Muscle layer of colon (tissue), 2 donors: ENCODE data around the gene RSU1.

Experiments used
- H3K27ac ChIP-seq: one replicate; pipeline ENCODE4 v1.7.0; 2013; ENCODE audit warnings: low read depth, mild to moderate bottlenecking, low read length, moderate library complexity
- H3K27me3 ChIP-seq, 2 donors: one replicate each; pipeline ENCODE4 v1.7.0; 2013; ENCODE audit warnings: low read length in 2 of 2, mild to moderate bottlenecking in 2 of 2; ENCODE audit not compliant: insufficient read depth in 2 of 2, control insufficient read depth in 1 of 2
- H3K36me3 ChIP-seq: one replicate; pipeline ENCODE4 v1.7.0; 2013; ENCODE audit warnings: mild to moderate bottlenecking, low read length; ENCODE audit not compliant: insufficient read depth
- H3K4me1 ChIP-seq: one replicate; pipeline ENCODE4 v1.7.0; 2013; ENCODE audit warnings: mild to moderate bottlenecking, low read length; ENCODE audit not compliant: insufficient read depth
- H3K4me3 ChIP-seq, 2 donors: one replicate each; pipeline ENCODE4 v1.7.0; 2013; ENCODE audit warnings: low read length in 2 of 2, low read depth in 1 of 2, mild to moderate bottlenecking in 1 of 2, moderate library complexity in 1 of 2
- H3K9ac ChIP-seq: one replicate; pipeline ENCODE4 v1.7.0; 2013; ENCODE audit warnings: low read length
- H3K9me3 ChIP-seq: one replicate; pipeline ENCODE4 v1.7.0; 2013; ENCODE audit warnings: mild to moderate bottlenecking, low read length
- donor health status: abdominal sarcoma.
- donor health status: Adenocarcinoma of cecum.

The RSU1 gene

DNA sequence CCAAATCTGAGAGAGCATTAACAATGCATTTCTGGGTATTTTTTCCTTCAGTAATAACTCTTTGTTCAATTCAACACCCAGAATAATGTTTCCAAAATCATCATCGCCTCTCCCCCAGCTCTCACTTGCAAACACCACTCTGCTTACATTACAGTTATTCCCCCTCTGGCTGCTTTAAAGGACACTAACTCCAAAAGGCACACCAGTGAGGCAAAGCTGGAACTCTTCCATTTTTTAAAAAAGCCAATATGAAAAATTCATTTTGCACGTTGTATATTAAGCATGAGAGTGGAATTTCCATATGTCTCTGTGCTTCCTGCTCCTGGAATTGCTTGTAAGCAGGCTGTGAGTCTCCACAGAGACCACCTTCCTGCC is 204.3 kb downstream of the RSU1 start:
- Histone ChIP-seq H3K36me3 (no peaks in the 10 kb centered on the region), H3K27ac (no peak overlapping the region), H3K9ac (no peak overlapping the region), H3K27me3 (no peaks in the 10 kb centered on the region), H3K4me3 (no peak overlapping the region), H3K4me1 (peaks cover 4% of the 10 kb centered on the region), H3K9me3 (no peaks in the 10 kb centered on the region)

DNA sequence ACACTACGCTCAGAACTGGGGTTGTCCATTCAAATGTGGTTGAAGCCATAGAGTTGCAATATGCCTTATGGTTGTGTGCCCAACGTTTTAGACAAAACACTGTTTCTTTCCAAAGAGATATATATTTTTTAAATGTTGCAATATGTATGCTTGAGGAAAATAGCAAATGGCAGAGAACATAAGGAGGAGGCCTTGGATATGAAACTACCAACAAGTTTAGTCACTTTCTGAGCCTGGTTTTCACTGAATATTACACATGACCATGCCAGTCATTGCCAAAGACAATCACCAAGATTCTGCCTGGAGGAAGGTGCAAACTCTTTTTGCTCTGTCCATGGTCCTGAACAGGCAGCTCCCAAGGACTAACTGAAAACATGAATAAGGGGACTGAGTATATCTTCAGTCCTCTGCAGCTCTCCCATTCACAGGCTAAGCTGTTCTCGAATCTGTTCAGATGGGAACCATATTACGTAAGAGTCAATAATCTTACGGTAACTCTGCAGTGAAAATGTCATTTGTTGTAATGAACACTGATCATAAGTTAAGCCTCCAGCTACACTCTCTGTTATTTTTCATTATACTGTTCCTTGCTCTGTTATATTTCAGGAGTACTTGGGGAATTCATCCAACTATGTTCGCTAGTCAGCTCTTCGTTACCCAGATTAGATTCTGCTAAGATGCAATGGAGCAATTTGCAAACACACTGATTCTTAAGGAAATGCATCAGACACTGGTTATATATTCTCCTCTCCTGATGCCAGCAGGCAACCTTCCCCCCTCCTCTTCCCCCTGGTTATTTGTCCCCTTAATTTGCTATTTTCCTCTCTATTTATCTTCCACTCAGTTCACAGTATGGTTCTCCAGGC is 204.9 kb downstream of the RSU1 start:
- Histone ChIP-seq H3K9ac (no peak overlapping the region), H3K27ac (no peak overlapping the region), H3K4me3 (no peak overlapping the region), H3K27me3 (no peaks in the 10 kb centered on the region), H3K36me3 (no peaks in the 10 kb centered on the region), H3K9me3 (no peaks in the 10 kb centered on the region), H3K4me1 (peaks cover 4% of the 10 kb centered on the region)

DNA sequence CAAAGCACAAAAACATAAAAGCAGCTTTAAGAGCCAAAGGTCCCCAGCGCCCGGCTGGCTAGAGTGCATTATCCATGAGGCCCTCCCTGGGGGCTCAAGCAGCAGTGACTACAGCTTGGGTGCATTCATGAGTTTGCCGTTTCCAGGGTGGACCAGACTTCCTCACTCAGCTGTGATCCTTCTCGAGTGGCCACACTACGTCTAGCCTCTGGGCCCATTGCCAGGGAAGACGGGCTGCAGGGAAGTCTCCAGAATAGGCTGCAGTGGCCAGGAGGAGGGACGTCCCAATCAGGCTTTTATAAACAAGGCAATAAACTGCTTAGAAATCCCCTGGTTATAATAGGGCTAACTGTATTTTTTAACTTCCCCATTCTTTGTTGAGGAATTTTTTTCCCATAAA is 206.2 kb downstream of the RSU1 start:
- Histone ChIP-seq H3K27ac (no peak overlapping the region), H3K36me3 (no peaks in the 10 kb centered on the region), H3K4me1 (peaks cover 4% of the 10 kb centered on the region)

DNA sequence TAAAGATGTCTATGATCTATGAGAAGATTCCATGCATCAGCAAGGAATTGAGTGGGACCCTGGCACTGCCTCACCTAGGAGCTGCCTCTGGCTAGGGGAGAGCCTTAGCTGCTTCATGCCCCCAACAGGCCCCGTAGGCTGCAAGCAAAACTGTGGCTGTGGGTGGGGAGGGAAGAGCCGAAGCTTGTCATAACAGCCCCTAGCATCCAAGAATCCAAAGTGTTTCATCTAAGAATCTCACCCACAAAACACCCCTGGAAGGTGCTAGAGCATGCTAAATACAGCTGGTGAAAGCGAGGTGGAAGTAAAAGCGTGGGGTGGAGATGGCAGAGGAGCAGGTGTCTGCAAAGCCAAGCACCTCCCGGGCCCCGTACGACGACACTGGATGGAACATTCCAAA is 208.0 kb downstream of the RSU1 start:
- H3K36me3 ChIP-seq = no peaks in the 10 kb centered on the region
- H3K9ac ChIP-seq = no peak overlapping the region
- no peak overlapping the region for H3K27ac ChIP-seq
- H3K4me1 ChIP-seq = peaks cover 4% of the 10 kb centered on the region
- no peak overlapping the region for H3K4me3 ChIP-seq
- H3K27me3 ChIP-seq = no peaks in the 10 kb centered on the region
- no peaks in the 10 kb centered on the region for H3K9me3 ChIP-seq

More for the DNA sequence above, 206.2 kb downstream of the RSU1 start:
- Histone ChIP-seq H3K27me3 (no peaks in the 10 kb centered on the region), H3K9me3 (no peaks in the 10 kb centered on the region), H3K4me3 (no peak overlapping the region), H3K9ac (no peak overlapping the region)

DNA sequence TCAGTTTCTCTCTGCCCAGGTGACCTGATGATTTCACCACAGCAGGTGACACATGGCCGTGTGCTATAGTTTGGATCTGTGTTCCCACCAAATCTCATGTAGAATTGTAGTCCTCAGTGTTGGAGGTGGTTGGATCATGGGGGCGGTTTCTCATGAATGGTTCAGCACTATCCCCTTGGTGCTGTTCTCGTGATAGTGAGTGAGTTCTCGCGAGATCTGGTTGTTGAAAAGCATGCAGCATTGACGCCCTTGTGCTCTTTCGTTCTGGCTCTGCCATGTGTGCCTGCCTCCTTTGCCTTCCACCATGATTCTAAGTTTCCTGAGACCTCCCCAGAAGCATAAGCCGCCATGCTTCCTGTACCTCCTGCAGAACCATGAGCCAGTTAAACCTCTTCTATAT is 210.3 kb downstream of the RSU1 start:
- no peak overlapping the region for H3K9ac ChIP-seq
- H3K27ac ChIP-seq = no peak overlapping the region
- no peaks in the 10 kb centered on the region for H3K36me3 ChIP-seq
- no peak overlapping the region for H3K4me3 ChIP-seq
- H3K4me1 ChIP-seq = peaks cover 4% of the 10 kb centered on the region
- H3K27me3 ChIP-seq = no peaks in the 10 kb centered on the region
- no peaks in the 10 kb centered on the region for H3K9me3 ChIP-seq

DNA sequence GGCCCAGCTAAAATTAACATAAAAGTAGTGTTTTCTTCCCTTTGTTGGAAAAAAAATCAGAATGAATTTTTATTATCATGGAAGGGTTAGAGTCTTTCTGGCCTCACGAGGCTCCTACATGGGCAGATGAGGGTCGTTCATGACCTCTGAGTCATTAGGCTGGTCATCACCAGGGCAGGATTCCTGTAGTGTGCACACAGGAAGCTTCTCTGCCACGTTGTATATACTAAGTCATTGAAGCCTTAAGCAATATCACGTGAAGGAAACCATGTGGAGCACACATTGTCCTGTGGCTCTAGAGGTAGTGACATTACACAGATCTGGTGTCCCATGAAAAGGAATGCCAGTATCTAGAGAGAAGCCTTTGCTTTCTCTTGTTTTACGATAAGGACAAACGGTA is 210.8 kb downstream of the RSU1 start:
- no peaks in the 10 kb centered on the region for H3K9me3 ChIP-seq
- H3K4me1 ChIP-seq = peaks cover 1% of the 10 kb centered on the region
- no peak overlapping the region for H3K9ac ChIP-seq
- H3K27ac ChIP-seq = no peak overlapping the region
- no peaks in the 10 kb centered on the region for H3K36me3 ChIP-seq
- no peak overlapping the region for H3K4me3 ChIP-seq
- H3K27me3 ChIP-seq = no peaks in the 10 kb centered on the region

DNA sequence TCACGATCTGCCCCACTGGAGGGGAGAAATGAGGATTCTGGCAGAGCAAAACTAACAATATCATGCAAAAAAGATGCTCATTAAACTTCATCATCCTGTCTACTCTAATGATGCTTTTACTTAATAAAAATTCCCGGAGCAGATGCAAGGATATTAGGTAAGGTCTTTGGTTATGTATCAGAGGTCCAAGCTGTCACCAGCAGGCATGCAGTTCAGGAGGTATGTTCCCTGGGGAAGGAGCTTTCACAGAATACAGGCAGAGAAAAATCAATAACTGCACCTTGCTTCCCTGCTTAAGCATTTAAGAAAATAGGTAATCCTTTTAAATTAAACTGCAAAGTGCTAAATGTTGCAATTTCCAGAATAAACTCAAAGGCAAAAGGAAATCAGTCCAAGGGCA is 213.9 kb downstream of the RSU1 start:
- H3K27me3 ChIP-seq = no peaks in the 10 kb centered on the region
- no peaks in the 10 kb centered on the region for H3K4me1 ChIP-seq
- H3K9ac ChIP-seq = no peak overlapping the region
- H3K4me3 ChIP-seq = no peak overlapping the region
- H3K36me3 ChIP-seq = no peaks in the 10 kb centered on the region
- no peak overlapping the region for H3K27ac ChIP-seq
- no peaks in the 10 kb centered on the region for H3K9me3 ChIP-seq

DNA sequence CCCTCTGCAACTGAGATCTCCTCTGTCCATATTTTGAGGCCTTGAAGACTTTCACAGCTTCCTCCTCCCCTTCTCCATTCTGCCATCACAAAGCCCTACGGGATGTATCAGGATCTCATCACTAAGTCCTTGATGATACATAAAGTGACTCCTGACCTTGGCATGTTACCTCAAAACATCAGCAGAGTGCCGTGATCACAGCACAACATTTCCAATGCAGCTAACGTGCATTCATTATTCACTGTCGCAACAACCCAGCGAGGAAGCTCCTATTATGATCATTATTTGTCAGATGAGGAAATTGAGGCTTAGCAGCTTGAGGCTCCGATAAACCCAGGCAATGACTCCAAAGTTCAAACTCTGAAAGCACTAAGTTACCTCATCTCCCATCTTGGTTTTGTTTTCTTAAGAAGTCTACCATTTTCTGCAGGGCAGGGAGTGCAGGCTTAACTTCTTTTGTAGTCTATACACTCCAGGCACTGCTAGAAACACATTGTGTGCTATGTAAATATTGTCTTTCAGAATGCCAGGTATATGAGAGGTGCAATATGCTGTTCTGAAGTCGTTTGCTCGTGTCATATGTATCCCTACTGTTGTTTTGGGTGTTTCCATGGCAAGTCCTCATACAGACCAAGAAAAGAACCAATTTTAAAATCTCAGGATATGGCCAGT is 215.0 kb downstream of the RSU1 start:
- Histone ChIP-seq H3K9ac (no peak overlapping the region), H3K4me3 (no peak overlapping the region), H3K9me3 (no peaks in the 10 kb centered on the region), H3K36me3 (no peaks in the 10 kb centered on the region), H3K27ac (no peak overlapping the region), H3K27me3 (no peaks in the 10 kb centered on the region), H3K4me1 (no peaks in the 10 kb centered on the region)

DNA sequence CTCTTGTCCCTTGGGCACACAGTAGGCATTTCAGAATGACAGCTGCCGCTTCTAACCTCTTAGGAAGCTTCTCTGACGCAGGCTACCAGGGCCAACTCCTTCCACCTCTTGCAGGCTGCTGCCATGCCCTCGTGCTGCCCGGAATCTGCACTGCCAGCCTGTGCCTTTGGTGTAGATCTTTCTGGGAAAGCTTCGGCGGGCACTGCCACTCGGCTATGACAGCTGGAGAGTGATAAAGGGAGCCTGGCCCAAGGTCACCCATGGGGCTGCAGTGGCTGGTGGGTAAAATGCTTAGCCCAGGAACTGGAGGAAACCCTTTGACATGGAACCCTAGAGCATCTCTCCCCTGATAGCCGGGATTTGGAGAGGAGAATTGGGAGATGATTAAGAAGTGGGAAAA is 217.6 kb downstream of the RSU1 start:
- Histone ChIP-seq H3K27ac (no peak overlapping the region), H3K9me3 (no peaks in the 10 kb centered on the region), H3K4me3 (no peak overlapping the region), H3K9ac (no peak overlapping the region), H3K27me3 (no peaks in the 10 kb centered on the region), H3K36me3 (no peaks in the 10 kb centered on the region), H3K4me1 (no peaks in the 10 kb centered on the region)

DNA sequence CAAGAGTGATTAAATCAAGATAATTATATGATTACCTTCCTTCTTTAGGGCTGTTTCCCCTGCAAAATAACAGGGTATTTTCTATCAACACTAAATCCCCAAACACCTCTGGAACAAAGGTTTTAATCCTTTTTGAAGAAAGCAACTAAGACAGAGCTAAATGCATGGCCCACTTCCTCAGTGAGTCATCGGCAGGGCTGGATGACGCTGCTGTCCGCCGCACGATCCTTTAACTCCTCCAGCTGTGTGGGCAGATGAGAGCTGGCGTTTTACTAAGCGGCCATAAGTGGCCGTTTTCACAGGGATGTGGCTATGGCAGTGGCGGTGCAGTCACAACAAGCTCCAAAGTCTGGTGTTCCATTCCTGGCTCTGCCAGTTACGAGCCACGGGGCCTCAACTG is 219.6 kb downstream of the RSU1 start:
- Histone ChIP-seq H3K4me3 (no peak overlapping the region), H3K9ac (no peak overlapping the region), H3K36me3 (no peaks in the 10 kb centered on the region), H3K27ac (no peak overlapping the region), H3K9me3 (no peaks in the 10 kb centered on the region), H3K4me1 (no peaks in the 10 kb centered on the region), H3K27me3 (no peaks in the 10 kb centered on the region)

DNA sequence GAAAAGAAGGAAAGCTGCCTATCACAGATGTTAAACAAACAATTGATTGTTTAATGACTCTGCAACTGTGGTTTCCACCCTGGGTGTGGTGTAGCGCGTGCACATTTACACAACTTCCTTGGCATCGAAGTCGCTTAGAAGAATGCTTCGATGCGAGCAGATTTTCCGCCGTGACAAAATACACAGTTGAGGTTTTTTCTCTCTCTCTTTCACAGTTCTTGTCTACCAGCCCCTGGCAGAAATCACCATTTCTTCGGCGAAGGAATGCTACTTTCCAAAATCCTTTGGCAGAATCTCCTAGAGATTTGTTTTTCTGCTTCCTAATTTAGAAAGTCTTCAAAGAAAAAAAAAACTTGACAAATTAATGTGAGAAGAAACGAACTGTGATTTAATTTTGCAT is 224.8 kb downstream of the RSU1 start:
- Histone ChIP-seq H3K27ac (no peak overlapping the region), H3K36me3 (peaks cover 6% of the 10 kb centered on the region), H3K4me1 (no peaks in the 10 kb centered on the region), H3K27me3 (no peaks in the 10 kb centered on the region), H3K9me3 (no peaks in the 10 kb centered on the region), H3K9ac (no peak overlapping the region), H3K4me3 (no peak overlapping the region)
